NB4 (cell line): ENCODE results near the gene HES2.

Experiments used
- DNase-seq: peaks from one replicate; pipeline ENCODE4 v3.0.0; 2010; ENCODE audit warnings: low read depth
- H3K4me3 ChIP-seq: one replicate; pipeline ENCODE4 v1.5.1; 2011; ENCODE audit warnings: mild to moderate bottlenecking, low read depth, low read length, moderate library complexity
- MYC ChIP-seq: IDR thresholded peaks from 2 replicates; pipeline ENCODE4 v1.6.1; 2011; ENCODE audit warnings: low read depth, low read length
- POLR2A ChIP-seq: IDR thresholded peaks from 2 replicates; pipeline ENCODE4 v1.6.1; 2011; ENCODE audit warnings: mild to moderate bottlenecking; ENCODE audit not compliant: insufficient read length; ENCODE audit errors: extremely low read depth
- TF ChIP-seq, protein P1 (sequence below): IDR thresholded peaks from one replicate; pipeline ENCODE4 v1.5.1; 2012; ENCODE audit warnings: low read depth, low read length
- TF ChIP-seq, protein P2 (sequence below): IDR thresholded peaks from 2 replicates; pipeline ENCODE4 v1.6.1; 2011; ENCODE audit warnings: low read depth, low read length

HES2 gene

DNA sequence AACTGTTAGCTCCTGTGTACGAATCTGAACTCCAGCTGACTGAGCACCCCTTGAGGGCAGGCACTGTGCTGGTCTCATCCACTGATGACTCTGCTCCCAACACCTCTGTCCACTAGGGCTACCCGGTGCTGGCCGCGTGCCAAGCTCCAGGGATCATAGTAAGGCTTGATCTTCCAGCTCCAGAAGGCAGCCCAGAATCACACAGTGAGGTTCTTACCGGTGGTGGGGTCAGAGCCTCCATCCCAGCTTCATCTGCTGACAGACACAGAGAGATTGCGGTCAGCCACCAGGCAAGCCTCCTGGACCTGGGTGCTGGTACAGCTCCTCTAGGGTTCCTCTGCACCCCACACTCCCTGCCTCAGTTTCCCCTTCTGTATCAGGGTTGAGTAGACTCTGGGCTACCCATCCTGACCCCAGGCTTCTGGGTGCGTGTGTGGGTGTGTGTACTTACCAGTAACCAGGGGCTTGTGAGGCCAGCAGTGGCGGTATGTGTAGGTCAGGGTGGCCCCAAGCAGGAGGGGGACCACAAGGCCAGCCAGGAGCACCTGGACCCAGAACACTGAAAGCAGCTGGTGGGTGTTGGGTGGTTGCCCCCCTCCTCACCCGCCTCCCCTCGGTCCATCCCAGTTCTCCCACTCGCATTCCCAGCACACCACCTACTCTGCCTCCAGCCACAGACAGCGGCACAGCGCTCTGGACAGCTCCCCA is 42.8 kb upstream of the HES2 start:
- TF ChIP-seq MYC (no peak), POLR2A (no peak)
- TF ChIP-seq, protein P1, sequence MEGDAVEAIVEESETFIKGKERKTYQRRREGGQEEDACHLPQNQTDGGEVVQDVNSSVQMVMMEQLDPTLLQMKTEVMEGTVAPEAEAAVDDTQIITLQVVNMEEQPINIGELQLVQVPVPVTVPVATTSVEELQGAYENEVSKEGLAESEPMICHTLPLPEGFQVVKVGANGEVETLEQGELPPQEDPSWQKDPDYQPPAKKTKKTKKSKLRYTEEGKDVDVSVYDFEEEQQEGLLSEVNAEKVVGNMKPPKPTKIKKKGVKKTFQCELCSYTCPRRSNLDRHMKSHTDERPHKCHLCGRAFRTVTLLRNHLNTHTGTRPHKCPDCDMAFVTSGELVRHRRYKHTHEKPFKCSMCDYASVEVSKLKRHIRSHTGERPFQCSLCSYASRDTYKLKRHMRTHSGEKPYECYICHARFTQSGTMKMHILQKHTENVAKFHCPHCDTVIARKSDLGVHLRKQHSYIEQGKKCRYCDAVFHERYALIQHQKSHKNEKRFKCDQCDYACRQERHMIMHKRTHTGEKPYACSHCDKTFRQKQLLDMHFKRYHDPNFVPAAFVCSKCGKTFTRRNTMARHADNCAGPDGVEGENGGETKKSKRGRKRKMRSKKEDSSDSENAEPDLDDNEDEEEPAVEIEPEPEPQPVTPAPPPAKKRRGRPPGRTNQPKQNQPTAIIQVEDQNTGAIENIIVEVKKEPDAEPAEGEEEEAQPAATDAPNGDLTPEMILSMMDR, result no peak
- TF ChIP-seq, protein P2, sequence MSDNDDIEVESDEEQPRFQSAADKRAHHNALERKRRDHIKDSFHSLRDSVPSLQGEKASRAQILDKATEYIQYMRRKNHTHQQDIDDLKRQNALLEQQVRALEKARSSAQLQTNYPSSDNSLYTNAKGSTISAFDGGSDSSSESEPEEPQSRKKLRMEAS, result no peak
- H3K4me3 ChIP-seq, result no peak overlapping the region
- no peak for DNase-seq

DNA sequence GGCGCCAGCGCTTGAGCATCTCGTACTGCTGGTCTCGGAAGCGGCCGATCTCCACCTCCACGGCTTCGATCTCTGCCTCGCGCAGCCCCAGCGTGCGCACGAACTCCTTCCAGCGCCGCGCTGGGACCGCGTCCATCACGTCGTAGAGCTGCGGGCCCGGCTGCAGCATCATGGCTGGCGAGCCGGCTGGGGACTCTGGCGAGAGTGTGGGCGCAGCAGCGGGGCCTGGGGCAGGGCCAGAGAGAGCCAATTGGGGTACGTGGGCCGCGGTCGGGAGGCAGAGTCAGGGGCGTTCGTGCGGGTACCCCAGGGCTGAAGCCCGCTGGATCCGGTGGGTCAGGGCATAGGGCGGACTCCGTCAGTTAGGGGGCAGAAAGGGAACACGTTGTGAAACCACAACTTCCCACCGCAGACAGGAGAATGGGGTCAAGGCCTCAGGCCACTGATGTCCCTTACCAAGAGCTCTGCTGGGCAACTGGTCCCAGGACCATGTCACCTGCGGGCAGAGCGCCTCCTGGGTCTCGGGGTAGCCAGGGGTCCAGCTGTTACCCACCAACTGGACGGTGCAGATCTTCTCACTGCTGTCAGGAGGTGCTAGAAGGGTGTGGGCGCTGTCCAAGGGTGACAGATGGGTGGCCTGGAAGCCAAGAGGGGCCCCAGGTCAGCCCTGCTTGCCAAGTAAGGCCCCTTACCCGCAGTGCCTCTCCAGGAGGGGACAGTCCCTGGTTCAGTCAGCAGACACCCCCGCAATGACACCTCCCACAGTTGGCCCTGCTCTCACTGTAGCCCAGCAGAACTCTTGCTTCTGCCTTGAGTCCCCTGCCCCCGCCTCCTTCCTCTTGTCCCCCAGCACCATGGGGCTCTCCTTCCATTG is 42.1 kb upstream of the HES2 start:
- H3K4me3 ChIP-seq, result no peak overlapping the region
- DNase-seq, result no peak
- TF ChIP-seq MYC, result no peak
- no peak for TF ChIP-seq POLR2A
- TF ChIP-seq, protein P2, result no peak
- TF ChIP-seq, protein P1, result no peak

DNA sequence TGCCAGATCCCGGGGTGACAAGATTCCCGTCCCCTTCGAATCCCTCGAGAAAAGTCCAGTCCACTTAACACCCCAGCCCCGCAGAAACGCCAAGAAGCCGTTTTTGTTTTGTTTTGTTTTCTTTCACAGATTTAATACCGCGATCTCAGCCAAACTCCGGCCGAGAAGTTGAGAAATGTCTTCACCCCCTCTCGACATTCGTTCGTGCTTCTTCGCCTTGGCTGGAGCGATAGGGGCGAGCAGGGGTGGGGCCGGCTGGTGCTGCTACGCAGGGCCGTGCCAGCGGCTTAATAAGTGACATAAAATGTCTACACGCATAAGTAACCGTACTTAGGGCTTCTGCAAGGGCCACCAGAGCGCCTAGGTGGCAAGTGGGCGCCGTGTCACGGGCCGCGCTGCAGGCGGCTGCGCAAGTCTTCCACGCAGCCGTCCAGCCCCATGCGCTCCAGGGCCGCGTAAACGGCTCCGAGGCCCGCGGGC is 41.4 kb upstream of the HES2 start:
- H3K4me3 ChIP-seq, result no peak overlapping the region
- no peak for DNase-seq
- TF ChIP-seq, protein P1, result no peak
- TF ChIP-seq, protein P2, result no peak
- no peak for TF ChIP-seq MYC
- no peak for TF ChIP-seq POLR2A

DNA sequence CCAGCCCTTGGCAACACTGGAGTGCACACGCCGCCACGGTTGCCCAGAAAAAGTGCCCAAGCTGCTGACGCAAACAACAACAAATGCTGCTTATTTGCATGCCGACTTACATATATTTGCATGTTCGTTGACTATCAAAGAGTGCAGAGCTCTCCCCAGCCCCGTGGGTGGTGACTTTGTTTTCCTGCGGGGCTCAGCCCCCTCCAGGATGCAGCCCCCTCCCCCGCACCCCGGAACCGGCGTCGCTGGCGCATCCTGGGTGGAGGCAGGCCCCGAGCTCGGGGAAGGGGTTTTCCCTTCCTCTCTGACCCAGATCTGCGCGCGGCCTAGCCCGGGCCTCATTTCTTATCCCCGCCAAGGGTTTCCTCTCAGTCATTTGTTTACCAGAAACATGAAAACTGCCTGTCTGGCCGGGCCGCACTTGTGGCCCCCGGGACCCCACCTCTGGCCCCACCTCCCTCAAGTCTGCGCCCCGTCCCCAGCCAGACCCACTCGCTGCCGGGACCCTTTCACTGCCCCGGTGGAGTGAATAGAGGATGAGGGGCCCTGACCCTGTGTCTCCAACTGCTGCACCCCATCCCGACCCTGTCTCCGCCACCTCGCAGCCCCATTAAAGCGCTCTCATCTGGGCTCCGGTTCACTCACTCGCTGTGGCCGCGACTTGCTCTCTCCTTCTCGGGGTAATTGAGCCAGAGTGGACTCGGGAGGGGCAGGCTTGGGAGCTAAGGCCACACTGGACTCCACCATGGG is 40.8 kb upstream of the HES2 start:
- H3K4me3 ChIP-seq, result no peak overlapping the region
- DNase-seq, result no peak
- TF ChIP-seq, protein P1, result no peak

DNA sequence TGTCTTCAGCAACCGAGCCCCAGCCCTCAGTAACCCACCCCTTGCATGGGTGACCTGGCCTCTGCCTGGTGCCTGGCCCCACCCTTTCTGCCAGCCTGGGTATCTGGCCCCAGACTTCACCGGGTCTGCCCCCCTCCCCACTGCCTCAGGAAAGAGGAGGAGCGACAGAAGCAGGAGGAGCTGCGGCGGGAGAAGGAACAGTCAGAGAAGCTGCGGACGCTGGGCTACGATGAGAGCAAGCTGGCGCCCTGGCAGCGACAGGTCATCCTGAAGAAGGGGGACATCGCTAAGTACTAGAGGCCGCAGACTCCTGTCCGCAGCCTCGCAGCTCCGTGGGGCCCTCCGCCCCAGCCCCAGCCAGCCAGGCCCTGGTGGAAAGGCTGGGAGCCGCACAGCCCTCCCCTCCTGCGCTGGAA is 40.1 kb upstream of the HES2 start:
- DNase-seq, result peak; percentile 27
- TF ChIP-seq POLR2A, result no peak
- TF ChIP-seq, protein P1, result no peak
- H3K4me3 ChIP-seq, result no peak overlapping the region
